ENCODE results near the gene KRT83. TPM values are rescaled to one million over a fixed set of nuclear protein-coding genes. Genes with fewer than 3 reads are reported as not detected.

Gene KRT83
- total RNA-seq, 1 donor from 2014 or later = not detected

- peak in 1 of 2 donors; percentile 18 for DNase-seq (ENCODE audit: low spot score in 2 of 2)
- TF ChIP-seq, protein P1, sequence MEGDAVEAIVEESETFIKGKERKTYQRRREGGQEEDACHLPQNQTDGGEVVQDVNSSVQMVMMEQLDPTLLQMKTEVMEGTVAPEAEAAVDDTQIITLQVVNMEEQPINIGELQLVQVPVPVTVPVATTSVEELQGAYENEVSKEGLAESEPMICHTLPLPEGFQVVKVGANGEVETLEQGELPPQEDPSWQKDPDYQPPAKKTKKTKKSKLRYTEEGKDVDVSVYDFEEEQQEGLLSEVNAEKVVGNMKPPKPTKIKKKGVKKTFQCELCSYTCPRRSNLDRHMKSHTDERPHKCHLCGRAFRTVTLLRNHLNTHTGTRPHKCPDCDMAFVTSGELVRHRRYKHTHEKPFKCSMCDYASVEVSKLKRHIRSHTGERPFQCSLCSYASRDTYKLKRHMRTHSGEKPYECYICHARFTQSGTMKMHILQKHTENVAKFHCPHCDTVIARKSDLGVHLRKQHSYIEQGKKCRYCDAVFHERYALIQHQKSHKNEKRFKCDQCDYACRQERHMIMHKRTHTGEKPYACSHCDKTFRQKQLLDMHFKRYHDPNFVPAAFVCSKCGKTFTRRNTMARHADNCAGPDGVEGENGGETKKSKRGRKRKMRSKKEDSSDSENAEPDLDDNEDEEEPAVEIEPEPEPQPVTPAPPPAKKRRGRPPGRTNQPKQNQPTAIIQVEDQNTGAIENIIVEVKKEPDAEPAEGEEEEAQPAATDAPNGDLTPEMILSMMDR (IDR thresholded peaks at IDR 0.05) = no peak
- Histone ChIP-seq H3K4me1 (no peaks in the 10 kb centered on the region), H3K27ac (no peak overlapping the region), H3K9me3 (no peaks in the 10 kb centered on the region), H3K4me3 (no peak overlapping the region), H3K27me3 (no peaks in the 10 kb centered on the region), H3K36me3 (no peaks in the 10 kb centered on the region)
- intact Hi-C loops (cut with DNase I) = no loop called here
Measured at GRCh38 chr12:52361553-52361952, 40.4 kb upstream of the KRT83 start.

DNA sequence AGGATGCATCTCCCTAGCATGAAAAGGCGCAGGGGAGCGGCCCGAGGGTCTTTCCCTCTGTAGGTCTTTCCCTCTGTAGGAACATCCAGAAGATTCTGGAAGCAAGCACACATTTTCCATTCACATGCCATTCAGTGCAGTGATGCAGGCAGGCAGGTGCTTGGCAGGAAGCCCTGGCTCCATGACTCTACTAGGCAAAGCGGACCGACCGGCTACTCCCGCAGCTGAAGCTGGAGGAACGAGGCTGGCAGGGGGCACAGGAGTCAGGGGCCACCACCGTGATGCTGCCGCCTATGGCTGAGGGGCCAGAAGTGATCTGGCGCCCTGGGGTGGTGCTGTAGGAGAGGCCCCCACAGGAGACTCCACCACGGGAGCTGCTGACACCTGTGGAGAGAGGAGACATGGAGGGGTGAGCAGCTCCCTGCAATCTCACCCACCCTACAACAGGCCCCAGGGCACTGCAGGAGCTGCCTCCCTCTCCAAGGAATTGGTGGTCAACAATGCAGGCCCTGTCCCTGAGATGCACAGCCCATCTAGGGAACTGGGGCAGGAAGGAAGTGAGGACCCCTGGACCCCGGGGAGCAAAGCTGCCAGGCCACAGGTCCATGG, 39.6 kb upstream of the KRT83 start:
- TF ChIP-seq, protein P1 (IDR thresholded peaks at IDR 0.05) = no peak
- DNase-seq (ENCODE audit: low spot score in 2 of 2) = peak in 1 of 2 donors; percentile 61
- intact Hi-C loops (cut with DNase I) = no loop called here

GRCh38 chr12:52360106-52360662, 39.0 kb upstream of the KRT83 start:
- Histone ChIP-seq H3K4me1 (no peaks in the 10 kb centered on the region), H3K4me3 (no peak overlapping the region), H3K36me3 (no peaks in the 10 kb centered on the region), H3K27ac (no peak overlapping the region), H3K27me3 (no peaks in the 10 kb centered on the region), H3K9me3 (no peaks in the 10 kb centered on the region)
- DNase-seq (ENCODE audit: low spot score in 2 of 2) = no peak
- intact Hi-C loops (cut with DNase I) = no loop called here
- TF ChIP-seq, protein P1 (IDR thresholded peaks at IDR 0.05) = no peak

More for the DNA sequence above, 39.6 kb upstream of the KRT83 start:
- no peaks in the 10 kb centered on the region for H3K36me3 ChIP-seq
- no peaks in the 10 kb centered on the region for H3K4me1 ChIP-seq
- no peaks in the 10 kb centered on the region for H3K27me3 ChIP-seq
- no peak overlapping the region for H3K27ac ChIP-seq
- H3K4me3 ChIP-seq = no peak overlapping the region
- no peaks in the 10 kb centered on the region for H3K9me3 ChIP-seq

GRCh38 chr12:52359621-52360061, 38.4 kb upstream of the KRT83 start:
- Histone ChIP-seq H3K27me3 (no peaks in the 10 kb centered on the region), H3K36me3 (no peaks in the 10 kb centered on the region), H3K27ac (no peak overlapping the region), H3K9me3 (no peaks in the 10 kb centered on the region), H3K4me3 (no peak overlapping the region), H3K4me1 (no peaks in the 10 kb centered on the region)
- intact Hi-C loops (cut with DNase I) = no loop called here
- DNase-seq (ENCODE audit: low spot score in 2 of 2) = no peak
- TF ChIP-seq, protein P1 (IDR thresholded peaks at IDR 0.05) = no peak

DNA sequence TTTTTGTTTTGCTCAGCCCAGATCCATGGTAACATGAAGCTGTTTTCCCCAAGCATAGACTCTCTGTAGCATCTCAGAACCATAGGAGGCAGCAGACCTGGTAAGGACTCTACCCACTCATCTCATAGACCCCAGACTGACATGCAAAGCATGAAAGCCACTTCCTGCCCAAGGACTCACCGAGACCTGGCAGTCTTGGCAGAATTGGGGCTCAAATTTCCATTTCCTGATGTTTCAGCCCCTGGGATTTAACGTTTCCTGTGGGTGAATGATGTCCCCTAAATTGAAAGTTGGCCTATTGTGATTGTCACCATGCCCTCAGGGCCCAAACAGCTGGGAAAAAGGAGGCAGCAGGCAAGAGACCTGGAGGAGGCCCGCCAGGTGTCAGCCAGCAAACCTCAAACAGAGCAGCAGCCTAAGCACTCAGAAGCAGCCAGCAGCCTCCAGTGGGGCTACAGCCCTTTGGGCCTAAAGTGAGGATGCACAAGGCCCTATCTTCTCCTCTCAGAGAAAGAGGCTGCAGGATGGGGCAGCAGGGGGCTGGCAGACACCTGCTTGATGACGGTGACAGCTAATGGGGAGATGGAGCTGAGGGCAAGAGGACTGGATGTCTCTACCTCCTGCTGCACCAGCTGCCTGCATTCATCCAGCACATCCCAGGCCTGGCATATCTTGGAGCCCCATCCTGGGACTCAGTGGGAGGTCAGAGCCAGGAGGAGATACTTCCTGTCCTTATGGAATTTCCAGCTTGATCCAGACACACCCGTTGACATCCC, 37.6 kb upstream of the KRT83 start:
- Histone ChIP-seq H3K27me3 (no peaks in the 10 kb centered on the region), H3K4me1 (no peaks in the 10 kb centered on the region), H3K27ac (no peak overlapping the region), H3K4me3 (no peak overlapping the region), H3K36me3 (no peaks in the 10 kb centered on the region), H3K9me3 (no peaks in the 10 kb centered on the region)
- intact Hi-C loops (cut with DNase I) = no loop called here
- TF ChIP-seq, protein P1 (IDR thresholded peaks at IDR 0.05) = no peak
- DNase-seq (ENCODE audit: low spot score in 2 of 2) = peak in 1 of 2 donors; percentile 50

All from ascending aorta (tissue), 2 donors.